ENCODE results near the gene FARP1.

GRCh38 chr13:98476538-98476966 is 333.7 kb downstream of the FARP1 start:
- TF ChIP-seq, protein P1, sequence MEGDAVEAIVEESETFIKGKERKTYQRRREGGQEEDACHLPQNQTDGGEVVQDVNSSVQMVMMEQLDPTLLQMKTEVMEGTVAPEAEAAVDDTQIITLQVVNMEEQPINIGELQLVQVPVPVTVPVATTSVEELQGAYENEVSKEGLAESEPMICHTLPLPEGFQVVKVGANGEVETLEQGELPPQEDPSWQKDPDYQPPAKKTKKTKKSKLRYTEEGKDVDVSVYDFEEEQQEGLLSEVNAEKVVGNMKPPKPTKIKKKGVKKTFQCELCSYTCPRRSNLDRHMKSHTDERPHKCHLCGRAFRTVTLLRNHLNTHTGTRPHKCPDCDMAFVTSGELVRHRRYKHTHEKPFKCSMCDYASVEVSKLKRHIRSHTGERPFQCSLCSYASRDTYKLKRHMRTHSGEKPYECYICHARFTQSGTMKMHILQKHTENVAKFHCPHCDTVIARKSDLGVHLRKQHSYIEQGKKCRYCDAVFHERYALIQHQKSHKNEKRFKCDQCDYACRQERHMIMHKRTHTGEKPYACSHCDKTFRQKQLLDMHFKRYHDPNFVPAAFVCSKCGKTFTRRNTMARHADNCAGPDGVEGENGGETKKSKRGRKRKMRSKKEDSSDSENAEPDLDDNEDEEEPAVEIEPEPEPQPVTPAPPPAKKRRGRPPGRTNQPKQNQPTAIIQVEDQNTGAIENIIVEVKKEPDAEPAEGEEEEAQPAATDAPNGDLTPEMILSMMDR (IDR thresholded peaks at IDR 0.05) = no peak
- no peak for TF ChIP-seq EP300 (IDR thresholded peaks at IDR 0.05)

All from gastroesophageal sphincter (tissue), 3 donors.